Stimulated activated CD4-positive, alpha-beta T cell treated with anti-CD3 and anti-CD28 coated beads, TNF-alpha, amount 100 ng/mL, for 48 hours (primary cell): ENCODE measurements around the gene DCLK1.

Source experiments
- DNase-seq, 3 donors: peaks; one replicate each; pipeline ENCODE4 v3.0.0-alpha.2; 2020; ENCODE audit warnings: low read depth in 3 of 3

Gene DCLK1

GRCh38 chr13:35830850-35831450, 300.2 kb downstream of the DCLK1 start:
- DNase-seq, result no peak

DNA sequence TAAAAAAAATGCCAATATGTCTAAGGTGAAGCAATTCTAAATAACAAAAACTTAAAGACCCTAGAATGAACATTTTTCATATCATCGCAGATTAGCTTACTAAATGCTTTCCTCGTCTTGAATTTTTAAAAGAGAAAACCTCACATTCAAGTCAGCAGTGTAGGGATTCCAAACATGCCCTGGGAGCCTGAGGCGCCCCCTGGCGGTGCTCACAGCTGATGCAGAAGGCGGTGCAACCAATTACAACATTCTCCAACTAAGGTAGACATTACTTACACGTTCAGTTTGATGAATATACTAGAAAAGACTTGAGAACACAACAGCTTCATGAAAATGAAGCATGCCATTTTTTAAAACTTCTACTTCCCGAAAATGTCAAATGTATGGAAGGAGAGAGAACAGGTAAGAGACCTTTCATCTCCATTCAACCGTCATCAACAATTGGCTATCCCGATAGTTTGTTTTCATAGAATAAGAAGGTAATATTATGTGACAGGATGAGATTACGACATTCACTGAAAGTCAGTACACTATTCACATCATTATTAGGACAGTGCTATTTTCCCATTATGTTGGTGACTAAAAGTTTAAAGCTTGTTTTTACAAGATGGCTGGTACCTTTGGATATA, 304.4 kb downstream of the DCLK1 start:
- DNase-seq, result no peak

- DNase-seq, result no peak
Observed at GRCh38 chr13:35824825-35825224, 306.4 kb downstream of the DCLK1 start.

GRCh38 chr13:35824395-35824794, 306.8 kb downstream of the DCLK1 start:
- no peak for DNase-seq

DNA sequence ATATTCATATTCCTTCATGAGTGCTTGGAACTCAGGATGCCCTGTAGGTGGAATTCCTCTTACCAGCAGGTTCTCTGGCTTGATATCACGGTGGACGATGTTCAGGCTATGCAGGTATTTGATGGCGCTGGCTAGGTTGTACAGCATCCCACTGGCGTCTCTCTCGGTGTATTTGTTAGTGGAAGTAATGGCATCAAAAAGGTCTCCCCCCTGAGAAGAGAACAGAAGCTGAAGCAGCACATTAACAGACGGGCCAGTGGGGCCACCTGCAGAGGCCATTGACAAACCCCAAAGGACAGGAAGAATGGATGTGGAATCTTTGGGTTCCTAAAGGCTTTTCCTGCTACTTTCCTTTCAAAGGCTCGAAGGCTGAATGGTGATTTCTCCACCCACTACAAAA, 308.5 kb downstream of the DCLK1 start:
- no peak for DNase-seq

- DNase-seq, result no peak
Observed at GRCh38 chr13:35818633-35819067, 312.5 kb downstream of the DCLK1 start.

- no peak for DNase-seq
Observed at GRCh38 chr13:35817642-35818607, 313.3 kb downstream of the DCLK1 start.

DNA sequence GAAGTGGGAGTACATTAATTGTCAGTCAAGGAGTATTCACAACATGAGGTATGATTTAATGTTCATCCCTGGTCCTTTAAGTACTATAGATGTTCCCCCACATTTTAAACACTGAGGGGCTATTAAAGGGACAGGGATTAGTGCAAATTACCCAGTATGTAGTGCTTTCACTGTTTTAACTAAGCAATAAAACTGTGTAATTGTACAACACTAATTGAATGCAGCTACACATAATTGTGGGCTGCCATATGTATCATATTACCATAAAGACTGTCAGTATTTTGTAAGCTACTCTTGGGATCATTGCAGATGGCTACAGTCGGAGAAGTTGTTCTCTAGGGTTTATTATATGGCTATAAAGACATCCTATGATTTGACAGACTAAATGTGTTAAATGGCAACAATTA, 316.6 kb downstream of the DCLK1 start:
- DNase-seq, result no peak

GRCh38 chr13:35812736-35813135, 318.4 kb downstream of the DCLK1 start:
- no peak for DNase-seq

DNA sequence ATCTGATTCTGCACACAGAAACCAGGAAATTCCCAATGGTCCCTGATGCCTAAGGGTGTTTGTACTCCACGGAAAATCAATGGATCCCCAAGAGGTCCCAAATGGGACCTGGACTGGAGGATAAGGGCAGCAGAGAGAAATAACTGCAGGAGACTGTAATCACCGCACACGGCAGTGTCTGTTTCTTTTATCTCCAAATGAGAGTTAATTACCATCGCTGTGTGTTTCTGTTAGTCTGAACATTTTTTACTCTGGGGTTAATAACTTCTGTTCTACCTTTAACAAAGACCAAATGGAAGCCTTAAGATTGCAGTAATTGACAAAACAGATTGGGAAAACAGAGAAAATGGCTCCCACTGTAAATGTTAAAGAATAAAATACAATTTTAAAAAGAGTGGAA, 320.9 kb downstream of the DCLK1 start:
- DNase-seq, result no peak

GRCh38 chr13:35808846-35809245, 322.3 kb downstream of the DCLK1 start:
- no peak for DNase-seq

GRCh38 chr13:35804901-35805300, 326.3 kb downstream of the DCLK1 start:
- no peak for DNase-seq

GRCh38 chr13:35797991-35798390, 333.2 kb downstream of the DCLK1 start:
- DNase-seq, result no peak

- DNase-seq, result no peak
Observed at GRCh38 chr13:35797244-35797643, 333.9 kb downstream of the DCLK1 start.

DNA sequence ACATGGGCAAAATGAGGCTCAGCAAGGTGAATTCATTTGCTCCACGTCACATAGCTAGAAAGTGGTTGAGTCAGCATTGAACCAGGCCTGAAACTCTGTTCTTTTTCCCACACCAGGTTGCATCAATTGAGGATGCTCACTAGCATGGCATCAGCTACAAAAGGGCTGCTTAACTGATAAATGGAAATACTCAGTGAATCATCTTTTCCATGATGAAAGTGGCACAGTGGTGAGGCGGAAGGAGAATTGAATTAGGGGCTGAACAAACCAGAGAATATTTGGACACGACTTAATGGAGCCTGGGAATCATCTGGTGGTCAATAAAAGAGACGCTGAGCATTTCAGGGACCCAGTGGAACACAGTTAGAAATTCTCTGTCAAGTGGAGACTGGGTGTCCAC, 334.6 kb downstream of the DCLK1 start:
- DNase-seq, result no peak

GRCh38 chr13:35794734-35795389, 336.3 kb downstream of the DCLK1 start:
- no peak for DNase-seq

GRCh38 chr13:35793823-35794222, 337.4 kb downstream of the DCLK1 start:
- DNase-seq, result no peak

- DNase-seq, result no peak
Observed at GRCh38 chr13:35792911-35793310, 338.3 kb downstream of the DCLK1 start.

GRCh38 chr13:35792021-35792420, 339.2 kb downstream of the DCLK1 start:
- no peak for DNase-seq

GRCh38 chr13:35791184-35791851, 339.9 kb downstream of the DCLK1 start:
- DNase-seq, result no peak

GRCh38 chr13:35789335-35790165, 341.6 kb downstream of the DCLK1 start:
- no peak for DNase-seq
